ENCODE measurements around the gene RASIP1. TPM values are rescaled to one million over a fixed set of nuclear protein-coding genes. Genes with fewer than 3 reads are reported as not detected.
"Not testable (repeated sequence)": the region's sequence is repeated elsewhere in the genome, so short reads cannot be mapped to it uniquely, and the experiment has no call there.

RASIP1 gene
- polyA plus RNA-seq, 4 donors, result 12.6 to 16.6 (median 15.2) TPM

- no peak for DNase-seq (ENCODE audit: low read depth in 4 of 4, low spot score in 2 of 4)
These were observed 27.2 kb downstream of the RASIP1 start for GRCh38 chr19:48713041-48713863.

DNA sequence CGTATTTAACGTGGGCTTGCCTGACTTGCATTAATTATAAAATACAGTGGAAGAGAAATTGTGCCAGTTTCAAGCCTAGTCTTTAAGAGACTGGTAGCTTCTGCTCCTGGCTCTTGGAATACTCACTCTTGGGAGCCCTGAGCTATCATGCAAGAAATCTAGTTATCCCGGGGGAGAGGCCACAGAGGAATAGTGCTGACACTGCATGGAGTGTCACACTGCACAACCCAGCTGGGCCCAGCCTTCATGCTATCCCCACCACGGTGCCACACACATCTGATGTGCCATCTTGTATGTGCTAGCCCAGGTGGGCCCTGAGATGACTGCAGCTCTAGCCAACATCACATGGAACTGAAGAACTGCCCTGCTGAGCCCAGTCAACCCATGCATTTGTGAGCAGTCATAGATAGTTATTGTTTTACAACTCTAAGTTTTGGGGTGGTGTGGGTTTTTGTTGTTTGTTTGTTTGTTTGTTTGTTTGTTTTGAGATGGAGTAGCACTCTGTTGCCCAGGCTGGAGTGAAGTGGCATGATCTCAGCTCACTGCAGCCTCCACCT lies 29.2 kb downstream of the RASIP1 start:
- DNase-seq (ENCODE audit: low read depth in 4 of 4, low spot score in 2 of 4), result no peak

- DNase-seq (ENCODE audit: low read depth in 4 of 4, low spot score in 2 of 4), result no peak
These were observed 31.9 kb downstream of the RASIP1 start for GRCh38 chr19:48708471-48708870.

- no peak for DNase-seq (ENCODE audit: low read depth in 4 of 4, low spot score in 2 of 4)
These were observed 35.0 kb downstream of the RASIP1 start for GRCh38 chr19:48705431-48705830.

DNA sequence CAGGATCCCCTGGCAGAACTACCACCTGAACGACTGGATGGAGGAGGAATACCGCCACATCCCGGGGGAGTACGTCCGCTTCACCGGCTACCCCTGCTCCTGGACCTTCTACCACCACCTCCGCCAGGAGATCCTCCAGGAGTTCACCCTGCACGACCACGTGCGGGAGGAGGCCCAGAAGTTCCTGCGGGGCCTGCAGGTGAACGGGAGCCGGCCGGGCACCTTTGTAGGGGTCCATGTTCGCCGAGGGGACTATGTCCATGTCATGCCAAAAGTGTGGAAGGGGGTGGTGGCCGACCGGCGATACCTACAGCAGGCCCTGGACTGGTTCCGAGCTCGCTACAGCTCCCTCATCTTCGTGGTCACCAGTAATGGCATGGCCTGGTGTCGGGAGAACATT lies 37.1 kb downstream of the RASIP1 start:
- no peak for DNase-seq (ENCODE audit: low read depth in 4 of 4, low spot score in 2 of 4)

DNA sequence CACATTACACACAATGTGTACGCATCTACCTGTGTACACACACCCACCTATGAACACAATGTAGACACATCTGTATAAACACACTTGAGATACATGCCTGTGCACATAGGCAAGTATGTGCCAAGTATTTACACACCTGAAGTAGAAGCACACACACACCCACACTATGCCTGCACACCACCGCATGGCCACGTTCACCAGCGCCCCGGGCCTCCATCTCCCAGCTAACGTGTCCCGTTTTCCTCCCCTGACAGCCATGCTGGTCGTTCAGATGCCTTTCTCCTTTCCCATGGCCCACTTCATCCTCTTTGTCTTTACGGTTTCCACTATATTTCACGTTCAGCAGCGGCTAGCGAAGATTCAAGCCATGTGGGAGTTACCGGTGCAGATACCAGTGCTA lies 37.7 kb downstream of the RASIP1 start:
- no peak for DNase-seq (ENCODE audit: low read depth in 4 of 4, low spot score in 2 of 4)

- DNase-seq (ENCODE audit: low read depth in 4 of 4, low spot score in 2 of 4), result no peak
These were observed 42.4 kb downstream of the RASIP1 start for GRCh38 chr19:48698046-48698445.

DNA sequence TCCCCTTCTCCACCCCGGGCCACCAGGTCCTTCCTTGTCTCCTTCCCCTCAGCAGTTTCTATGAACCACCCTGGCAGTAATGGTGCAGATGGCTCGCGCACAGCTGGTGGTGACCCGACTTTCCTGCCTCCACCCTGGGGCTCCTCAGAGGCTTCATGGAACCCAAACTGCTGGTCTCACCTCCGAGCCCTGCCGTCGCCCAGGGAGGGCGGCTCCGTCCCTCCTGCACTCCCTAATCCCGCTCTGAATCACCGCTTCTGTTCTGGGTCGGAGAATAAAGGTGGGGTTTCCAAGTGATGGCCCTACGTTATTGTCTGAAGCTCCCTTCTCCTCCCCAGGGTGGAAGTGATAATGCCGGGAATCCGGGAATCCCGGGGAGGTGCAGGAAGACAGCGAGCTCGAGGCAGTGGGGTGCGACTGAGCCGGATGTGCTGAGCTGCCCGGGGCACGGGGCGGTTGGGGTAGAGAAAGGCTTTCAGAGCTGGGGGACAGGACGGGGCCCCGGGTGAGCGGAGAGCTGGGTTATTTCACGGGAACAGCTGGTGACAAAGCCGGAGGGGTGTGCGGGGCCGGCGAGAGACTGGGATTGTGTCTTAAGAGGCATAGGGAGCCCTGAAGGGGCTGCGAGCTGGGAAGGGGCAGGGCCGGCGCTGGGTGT lies 43.9 kb downstream of the RASIP1 start:
- DNase-seq (ENCODE audit: low read depth in 4 of 4, low spot score in 2 of 4), result no peak

DNA sequence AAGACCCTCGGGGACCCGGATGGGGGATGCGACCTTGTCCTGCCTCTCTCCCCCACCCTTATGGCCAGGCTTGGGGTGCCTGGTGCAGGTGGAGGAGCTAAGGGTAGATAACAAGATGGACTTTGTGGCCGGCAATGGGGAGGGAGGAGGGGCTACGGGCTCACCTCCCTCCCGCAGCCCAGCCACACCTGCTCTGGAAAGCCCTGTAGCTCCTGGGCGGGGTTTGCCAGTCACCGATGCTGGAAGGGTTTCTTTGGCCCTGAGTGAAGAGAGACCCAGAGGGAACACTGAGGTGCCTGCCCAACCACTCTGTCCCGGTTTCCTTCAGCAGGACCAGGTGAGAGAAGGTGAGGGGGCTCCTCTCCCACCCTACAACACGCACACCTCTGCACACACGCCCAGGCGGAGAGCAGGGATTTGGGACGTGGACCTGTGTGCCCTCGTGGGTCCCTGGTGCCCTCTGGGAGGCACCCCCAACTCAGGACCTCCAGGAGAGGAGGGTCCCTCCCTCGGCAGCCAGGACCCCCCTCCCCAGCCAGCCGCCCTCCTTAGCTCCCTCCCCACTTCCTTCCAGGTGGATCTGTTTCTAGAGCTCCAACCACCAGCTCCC lies 44.6 kb downstream of the RASIP1 start, which contains the start of gene FUT2:
Gene FUT2, plus strand, starts transcription at position 229 of the 610 bp plus-strand sequence. CDS start 6,986 bp downstream, outside the sequence.
- no peak for DNase-seq (ENCODE audit: low read depth in 4 of 4, low spot score in 2 of 4)

DNA sequence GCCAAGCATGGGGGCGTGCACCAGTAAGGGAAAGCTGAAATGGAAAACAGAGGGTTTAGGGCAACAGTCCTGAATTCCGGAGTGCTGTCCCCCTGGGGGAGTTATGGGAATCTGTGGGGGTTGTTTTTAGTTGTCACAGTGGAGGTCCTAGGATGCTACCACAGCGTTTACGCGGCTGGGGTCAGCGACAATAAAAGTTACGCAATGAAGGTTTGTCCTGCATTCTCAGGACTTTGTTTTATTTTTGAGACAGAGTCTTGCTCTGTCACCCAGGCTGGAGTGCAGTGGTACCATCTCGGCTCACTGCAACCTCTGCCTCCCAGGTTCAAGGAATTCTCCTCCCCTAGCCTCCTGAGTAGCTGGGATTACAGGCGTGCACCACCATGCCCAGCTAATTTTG lies 46.8 kb downstream of the RASIP1 start:
- not testable (repeated sequence) for DNase-seq (ENCODE audit: low read depth in 4 of 4, low spot score in 2 of 4)

- no peak for DNase-seq (ENCODE audit: low read depth in 4 of 4, low spot score in 2 of 4)
These were observed 51.0 kb downstream of the RASIP1 start for GRCh38 chr19:48689449-48689848.

DNA sequence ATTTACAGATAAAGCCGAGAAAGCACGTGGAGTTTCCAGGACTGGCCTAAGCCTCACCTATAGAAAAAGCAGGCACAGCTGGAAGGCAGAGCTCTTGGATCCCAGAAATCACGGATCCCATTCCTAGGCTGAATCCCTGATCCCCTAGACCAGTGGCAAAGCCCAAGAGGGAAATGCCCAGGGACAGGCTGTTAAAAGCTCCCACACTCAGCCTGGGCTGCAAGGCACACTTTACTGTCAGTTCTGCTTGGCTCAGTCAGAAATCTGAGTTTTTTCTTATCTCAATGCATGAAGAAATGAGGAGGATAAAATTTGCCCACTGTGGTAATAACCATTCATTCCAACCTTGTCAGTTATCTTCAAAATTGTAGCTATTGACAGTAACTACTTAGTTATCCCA lies 52.6 kb downstream of the RASIP1 start:
- no peak for DNase-seq (ENCODE audit: low read depth in 4 of 4, low spot score in 2 of 4)

GRCh38 chr19:48686637-48687036 lies 53.8 kb downstream of the RASIP1 start:
- not testable (repeated sequence) for DNase-seq (ENCODE audit: low read depth in 4 of 4, low spot score in 2 of 4)

GRCh38 chr19:48686088-48686487 lies 54.3 kb downstream of the RASIP1 start:
- no peak for DNase-seq (ENCODE audit: low read depth in 4 of 4, low spot score in 2 of 4)

- no peak for DNase-seq (ENCODE audit: low read depth in 4 of 4, low spot score in 2 of 4)
These were observed 54.8 kb downstream of the RASIP1 start for GRCh38 chr19:48685583-48685982.

GRCh38 chr19:48683349-48683748 lies 57.1 kb downstream of the RASIP1 start:
- no peak for DNase-seq (ENCODE audit: low read depth in 4 of 4, low spot score in 2 of 4)

GRCh38 chr19:48681127-48681470 lies 59.3 kb downstream of the RASIP1 start:
- DNase-seq (ENCODE audit: low read depth in 4 of 4, low spot score in 2 of 4), result no peak

GRCh38 chr19:48680436-48681126 lies 59.8 kb downstream of the RASIP1 start:
- DNase-seq (ENCODE audit: low read depth in 4 of 4, low spot score in 2 of 4), result no peak

GRCh38 chr19:48680006-48680405 lies 60.4 kb downstream of the RASIP1 start:
- DNase-seq (ENCODE audit: low read depth in 4 of 4, low spot score in 2 of 4), result not testable (repeated sequence)

- DNase-seq (ENCODE audit: low read depth in 4 of 4, low spot score in 2 of 4), result no peak
These were observed 62.2 kb downstream of the RASIP1 start for GRCh38 chr19:48678201-48678600.

DNA sequence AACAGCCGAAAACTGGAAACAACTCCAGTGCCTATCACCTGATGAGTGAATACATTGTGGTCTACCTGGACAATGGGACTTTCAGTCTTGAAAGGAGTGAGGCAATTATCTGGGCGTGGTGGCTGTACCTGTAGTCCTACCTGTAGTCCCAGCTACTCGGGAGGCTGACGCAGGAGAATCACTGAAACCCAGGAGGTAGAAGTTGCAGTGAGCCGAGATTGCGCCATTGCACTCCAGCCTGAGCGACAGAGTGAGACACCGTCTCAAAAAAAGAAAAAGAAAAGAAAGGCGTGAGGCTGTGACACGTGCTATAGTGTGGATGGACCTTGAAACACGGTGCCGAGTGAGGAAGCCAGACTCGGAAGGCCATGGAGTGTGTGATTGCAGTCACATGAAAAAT lies 63.5 kb downstream of the RASIP1 start:
- no peak for DNase-seq (ENCODE audit: low read depth in 4 of 4, low spot score in 2 of 4)
